HL-60 (cell line): ENCODE measurements around the gene GPR161.

Experiments used
- DNase-seq, 2 experiments: peaks; one replicate each; pipeline ENCODE4 v3.0.0-alpha.2; 2010 to 2020; ENCODE audit warnings: low read depth in 1 of 2, low spot score in 1 of 2
- H3K27ac ChIP-seq: fragments of 250-450 bp; sonication (Bioruptor Pico); replicated peaks from 2 replicates; pipeline ENCODE4 v1.5.1; 2020; ENCODE audit warnings: mild to moderate bottlenecking, moderate library complexity
- H3K27me3 ChIP-seq: fragments of 250-450 bp; sonication (Bioruptor Pico); 2 replicates; pipeline ENCODE4 v1.5.1; 2021; ENCODE audit warnings: mild to moderate bottlenecking, moderate library complexity; ENCODE audit not compliant: insufficient read depth, poor library complexity, severe bottlenecking
- H3K4me3 ChIP-seq: replicated peaks from 2 replicates; pipeline ENCODE4 v1.5.1; 2011; ENCODE audit warnings: mild to moderate bottlenecking, control low read depth, low read length; ENCODE audit not compliant: insufficient read depth
- GABPA ChIP-seq: IDR thresholded peaks from 2 replicates; pipeline ENCODE4 v1.6.1; 2012; ENCODE audit warnings: low read depth
- POLR2AphosphoS5 ChIP-seq: IDR thresholded peaks from 2 replicates; pipeline ENCODE4 v1.6.1; 2012; ENCODE audit warnings: low read depth
- SPI1 ChIP-seq: IDR thresholded peaks from 2 replicates; pipeline ENCODE4 v1.6.1; 2012; ENCODE audit warnings: low read depth, mild to moderate bottlenecking, borderline replicate concordance
- TF ChIP-seq, protein P1 (sequence below): IDR thresholded peaks from 2 replicates; pipeline ENCODE4 v1.6.1; 2012; ENCODE audit warnings: low read depth; ENCODE audit not compliant: insufficient replicate concordance
- TF ChIP-seq, protein P2 (sequence below): IDR thresholded peaks from one replicate; pipeline ENCODE4 v1.5.1; 2011; ENCODE audit warnings: low read length, control low read depth, inconsistent platforms; ENCODE audit not compliant: insufficient read depth

Gene GPR161

DNA sequence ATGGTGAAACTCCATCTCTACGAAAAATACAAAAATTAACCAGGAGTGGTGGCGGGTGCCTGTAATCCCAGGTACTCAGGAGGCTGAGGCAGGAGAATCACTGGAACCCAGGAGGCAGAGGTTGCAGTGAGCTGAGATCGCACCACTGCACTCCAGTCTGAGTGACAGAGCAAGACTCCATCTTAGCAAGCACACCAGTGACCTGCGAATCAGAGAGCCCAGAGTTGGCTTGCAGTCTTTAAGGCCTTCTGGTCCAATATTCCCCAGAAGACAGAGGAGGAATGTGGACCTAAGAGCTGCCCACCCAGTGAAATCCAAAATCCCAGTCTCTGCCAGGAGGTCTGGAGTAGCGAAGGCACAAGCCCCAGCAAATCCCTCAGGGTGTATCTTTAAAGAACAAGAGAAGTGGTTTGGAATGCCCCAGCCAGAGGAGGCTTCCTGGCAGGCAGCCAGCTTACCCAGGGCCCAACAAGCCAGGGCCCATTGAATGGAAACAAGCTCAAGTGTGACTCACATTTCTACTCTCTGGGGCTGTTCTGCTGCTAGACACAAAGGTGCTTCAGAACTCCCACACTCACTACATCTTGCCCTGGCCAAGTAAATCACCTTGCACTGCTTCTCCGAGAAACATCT is 23.9 kb downstream of the GPR161 start:
- no peak overlapping the region for H3K4me3 ChIP-seq
- H3K27me3 ChIP-seq, result no peaks in the 10 kb centered on the region
- TF ChIP-seq, protein P1, sequence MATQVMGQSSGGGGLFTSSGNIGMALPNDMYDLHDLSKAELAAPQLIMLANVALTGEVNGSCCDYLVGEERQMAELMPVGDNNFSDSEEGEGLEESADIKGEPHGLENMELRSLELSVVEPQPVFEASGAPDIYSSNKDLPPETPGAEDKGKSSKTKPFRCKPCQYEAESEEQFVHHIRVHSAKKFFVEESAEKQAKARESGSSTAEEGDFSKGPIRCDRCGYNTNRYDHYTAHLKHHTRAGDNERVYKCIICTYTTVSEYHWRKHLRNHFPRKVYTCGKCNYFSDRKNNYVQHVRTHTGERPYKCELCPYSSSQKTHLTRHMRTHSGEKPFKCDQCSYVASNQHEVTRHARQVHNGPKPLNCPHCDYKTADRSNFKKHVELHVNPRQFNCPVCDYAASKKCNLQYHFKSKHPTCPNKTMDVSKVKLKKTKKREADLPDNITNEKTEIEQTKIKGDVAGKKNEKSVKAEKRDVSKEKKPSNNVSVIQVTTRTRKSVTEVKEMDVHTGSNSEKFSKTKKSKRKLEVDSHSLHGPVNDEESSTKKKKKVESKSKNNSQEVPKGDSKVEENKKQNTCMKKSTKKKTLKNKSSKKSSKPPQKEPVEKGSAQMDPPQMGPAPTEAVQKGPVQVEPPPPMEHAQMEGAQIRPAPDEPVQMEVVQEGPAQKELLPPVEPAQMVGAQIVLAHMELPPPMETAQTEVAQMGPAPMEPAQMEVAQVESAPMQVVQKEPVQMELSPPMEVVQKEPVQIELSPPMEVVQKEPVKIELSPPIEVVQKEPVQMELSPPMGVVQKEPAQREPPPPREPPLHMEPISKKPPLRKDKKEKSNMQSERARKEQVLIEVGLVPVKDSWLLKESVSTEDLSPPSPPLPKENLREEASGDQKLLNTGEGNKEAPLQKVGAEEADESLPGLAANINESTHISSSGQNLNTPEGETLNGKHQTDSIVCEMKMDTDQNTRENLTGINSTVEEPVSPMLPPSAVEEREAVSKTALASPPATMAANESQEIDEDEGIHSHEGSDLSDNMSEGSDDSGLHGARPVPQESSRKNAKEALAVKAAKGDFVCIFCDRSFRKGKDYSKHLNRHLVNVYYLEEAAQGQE, result no peak
- TF ChIP-seq SPI1 (no peak), POLR2AphosphoS5 (no peak), GABPA (no peak)
- TF ChIP-seq, protein P2, sequence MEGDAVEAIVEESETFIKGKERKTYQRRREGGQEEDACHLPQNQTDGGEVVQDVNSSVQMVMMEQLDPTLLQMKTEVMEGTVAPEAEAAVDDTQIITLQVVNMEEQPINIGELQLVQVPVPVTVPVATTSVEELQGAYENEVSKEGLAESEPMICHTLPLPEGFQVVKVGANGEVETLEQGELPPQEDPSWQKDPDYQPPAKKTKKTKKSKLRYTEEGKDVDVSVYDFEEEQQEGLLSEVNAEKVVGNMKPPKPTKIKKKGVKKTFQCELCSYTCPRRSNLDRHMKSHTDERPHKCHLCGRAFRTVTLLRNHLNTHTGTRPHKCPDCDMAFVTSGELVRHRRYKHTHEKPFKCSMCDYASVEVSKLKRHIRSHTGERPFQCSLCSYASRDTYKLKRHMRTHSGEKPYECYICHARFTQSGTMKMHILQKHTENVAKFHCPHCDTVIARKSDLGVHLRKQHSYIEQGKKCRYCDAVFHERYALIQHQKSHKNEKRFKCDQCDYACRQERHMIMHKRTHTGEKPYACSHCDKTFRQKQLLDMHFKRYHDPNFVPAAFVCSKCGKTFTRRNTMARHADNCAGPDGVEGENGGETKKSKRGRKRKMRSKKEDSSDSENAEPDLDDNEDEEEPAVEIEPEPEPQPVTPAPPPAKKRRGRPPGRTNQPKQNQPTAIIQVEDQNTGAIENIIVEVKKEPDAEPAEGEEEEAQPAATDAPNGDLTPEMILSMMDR, result no peak
- H3K27ac ChIP-seq, result no peak overlapping the region
- peak in 1 of 2 experiments; percentile 7 for DNase-seq

DNA sequence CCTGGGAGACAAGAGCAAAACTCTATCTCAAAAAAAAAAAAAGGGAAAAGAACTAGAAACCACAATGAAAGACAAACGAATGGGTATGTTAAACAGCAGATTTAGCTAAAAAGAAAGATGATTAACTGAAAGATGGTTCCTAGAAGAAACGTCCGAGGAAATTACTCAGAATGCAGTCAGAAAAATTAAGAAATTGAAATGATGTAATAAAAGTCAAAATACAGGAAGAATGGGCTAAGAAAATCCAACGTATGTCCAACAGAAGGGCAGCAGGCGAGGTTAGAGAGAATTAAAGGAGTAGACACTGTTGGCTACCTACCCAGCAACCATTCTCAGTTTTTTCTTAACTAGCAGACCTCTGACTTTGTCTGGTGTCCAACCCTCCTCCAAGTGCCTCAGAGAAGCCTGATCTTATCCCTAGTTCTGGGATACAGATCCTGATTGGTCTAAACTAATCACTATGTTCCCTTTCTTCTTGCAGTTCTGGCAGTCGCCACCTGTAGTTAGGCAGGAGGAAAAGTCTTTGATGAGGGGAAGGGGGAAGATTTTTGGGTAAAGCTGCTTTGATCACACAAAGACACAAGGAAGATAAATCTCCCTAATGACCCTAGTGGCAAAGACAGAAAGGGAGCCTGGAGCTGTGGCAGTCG is 25.7 kb downstream of the GPR161 start:
- Histone ChIP-seq H3K4me3 (no peak overlapping the region), H3K27ac (no peak overlapping the region), H3K27me3 (no peaks in the 10 kb centered on the region)
- DNase-seq, result no peak
- TF ChIP-seq SPI1 (no peak), POLR2AphosphoS5 (no peak), GABPA (no peak)
- TF ChIP-seq, protein P1, result no peak
- TF ChIP-seq, protein P2, result no peak

DNA sequence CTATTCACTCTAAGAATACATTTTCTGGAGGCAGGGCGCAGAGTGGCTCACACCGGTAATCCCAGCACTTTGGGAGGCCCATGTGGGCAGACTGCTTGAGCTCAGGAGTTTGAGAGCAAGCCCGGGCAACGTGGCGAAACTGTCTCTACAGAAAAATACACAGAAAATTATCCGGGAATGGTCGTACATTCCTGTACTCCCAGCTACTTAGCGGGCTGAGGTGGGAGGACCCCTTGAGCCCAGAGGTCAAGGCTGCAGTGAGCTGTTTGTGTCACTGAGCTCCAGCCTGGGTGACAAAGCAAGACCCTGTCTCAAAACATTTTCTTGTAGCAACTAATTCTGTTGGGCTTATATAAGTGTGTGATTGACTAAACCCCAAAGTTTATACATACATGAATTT is 30.5 kb downstream of the GPR161 start:
- Histone ChIP-seq H3K27me3 (no peaks in the 10 kb centered on the region), H3K4me3 (no peak overlapping the region), H3K27ac (no peak overlapping the region)
- DNase-seq, result no peak
- TF ChIP-seq POLR2AphosphoS5 (no peak), GABPA (no peak), SPI1 (no peak)
- TF ChIP-seq, protein P1, result no peak
- TF ChIP-seq, protein P2, result no peak
